ENCODE results near the gene SCAMP4.
A peak's percentile ranks its signal among the peaks of the same experiment; 100 is the strongest.

SCAMP4 gene

GRCh38 chr19:1924320-1924961 is 19.2 kb downstream of the SCAMP4 start:
- Histone ChIP-seq H2AFZ (ENCODE audit: low read depth, low read length, severe bottlenecking) (no peak overlapping the region), H3K4me2 (ENCODE audit: low read depth, low read length, poor library complexity, severe bottlenecking) (no peak overlapping the region), H3K36me3 (ENCODE audit: low read length) (no peaks in the 10 kb centered on the region), H3K27me3 (ENCODE audit: low read length) (no peaks in the 10 kb centered on the region), H3K9ac (ENCODE audit: low read length) (no peak overlapping the region), H3K79me2 (ENCODE audit: insufficient read depth, low read length) (no peaks in the 10 kb centered on the region), H3K9me3 (ENCODE audit: insufficient read depth, low read length) (no peaks in the 10 kb centered on the region), H3K4me3 (ENCODE audit: insufficient read depth, low read length, poor library complexity, severe bottlenecking) (no peak overlapping the region), H4K20me1 (ENCODE audit: low read depth, low read length) (no peaks in the 10 kb centered on the region), H3F3A (ENCODE audit: insufficient read depth) (no peaks in the 10 kb centered on the region), H3K9me2 (replicated peaks; ENCODE audit: insufficient read depth, low read length) (no peaks in the 10 kb centered on the region), H3K27ac (ENCODE audit: low read depth, low read length) (no peak overlapping the region)
- TF ChIP-seq CTCF (IDR thresholded peaks at IDR 0.05; ENCODE audit: insufficient read depth, low read length, poor library complexity, severe bottlenecking), result no peak

DNA sequence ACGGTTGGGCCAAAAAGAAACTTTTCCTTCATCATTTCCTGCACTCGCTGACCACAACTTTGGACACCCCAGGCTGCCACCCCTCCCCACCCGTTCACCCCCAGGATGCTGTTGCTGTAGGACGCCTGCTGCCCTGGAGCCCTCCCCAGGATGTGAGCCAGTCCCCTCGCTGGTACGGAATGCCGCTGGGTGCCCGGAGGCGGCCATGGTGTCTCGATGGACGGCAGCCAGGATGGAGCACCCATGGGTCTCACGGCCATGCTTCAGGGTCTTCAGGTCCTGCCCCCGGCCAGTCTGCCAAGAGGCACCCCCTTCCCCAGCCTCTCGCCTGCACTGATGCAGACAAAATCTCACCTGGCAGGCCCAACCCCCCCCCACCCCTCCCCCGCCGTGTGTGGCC is 20.3 kb downstream of the SCAMP4 start:
- Histone ChIP-seq H3K4me2 (ENCODE audit: low read depth, low read length, poor library complexity, severe bottlenecking) (no peak overlapping the region), H3K36me3 (ENCODE audit: low read length) (no peaks in the 10 kb centered on the region), H4K20me1 (ENCODE audit: low read depth, low read length) (no peaks in the 10 kb centered on the region), H3K27me3 (ENCODE audit: low read length) (no peaks in the 10 kb centered on the region), H3K9me3 (ENCODE audit: insufficient read depth, low read length) (no peaks in the 10 kb centered on the region), H3F3A (ENCODE audit: insufficient read depth) (no peaks in the 10 kb centered on the region), H3K27ac (ENCODE audit: low read depth, low read length) (no peak overlapping the region), H3K9me2 (replicated peaks; ENCODE audit: insufficient read depth, low read length) (no peaks in the 10 kb centered on the region), H3K79me2 (ENCODE audit: insufficient read depth, low read length) (no peaks in the 10 kb centered on the region), H3K4me3 (ENCODE audit: insufficient read depth, low read length, poor library complexity, severe bottlenecking) (no peak overlapping the region), H2AFZ (ENCODE audit: low read depth, low read length, severe bottlenecking) (no peak overlapping the region), H3K9ac (ENCODE audit: low read length) (no peak overlapping the region)
- TF ChIP-seq EZH2phosphoT487 (conservative IDR thresholded peaks at IDR 0.05; ENCODE audit: low read length) (no peak), CTCF (IDR thresholded peaks at IDR 0.05; ENCODE audit: insufficient read depth, low read length, poor library complexity, severe bottlenecking) (no peak)

DNA sequence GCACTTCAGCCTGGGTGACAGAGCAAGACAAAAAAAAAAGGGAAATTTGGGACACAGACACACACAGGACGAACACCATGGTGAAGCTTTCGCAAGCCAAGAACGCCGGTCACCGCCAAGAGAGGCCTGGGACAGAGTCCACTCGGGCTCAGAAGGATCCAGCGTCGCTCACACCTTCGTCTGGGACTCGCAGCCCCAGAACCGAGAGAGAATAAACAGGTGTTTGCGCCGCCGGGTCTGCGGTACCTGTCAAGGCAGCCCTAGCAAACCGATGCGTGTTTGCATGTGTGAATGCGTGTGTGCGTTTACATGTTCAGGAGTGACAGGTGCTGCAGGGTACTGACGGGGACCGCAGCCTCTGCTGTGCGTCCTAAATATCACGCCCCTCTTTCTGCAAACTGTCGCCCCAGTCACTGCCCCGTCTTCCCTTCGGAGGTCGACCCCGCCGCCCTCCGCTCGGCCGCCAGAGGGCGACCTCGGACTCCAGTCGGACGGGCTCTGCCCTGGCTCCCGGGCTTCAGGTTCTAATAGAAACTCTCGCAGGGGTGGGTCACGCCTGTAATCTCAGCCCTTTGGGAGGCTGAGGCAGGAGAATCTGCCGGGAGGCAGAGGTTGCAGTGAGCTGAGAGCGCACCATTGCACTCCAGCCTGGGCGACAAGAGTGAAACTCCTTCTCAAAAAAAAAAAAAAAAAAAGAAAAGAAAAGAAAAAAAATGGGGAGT is 24.0 kb downstream of the SCAMP4 start:
- Histone ChIP-seq H4K20me1 (ENCODE audit: low read depth, low read length) (no peaks in the 10 kb centered on the region), H3K4me3 (ENCODE audit: insufficient read depth, low read length, poor library complexity, severe bottlenecking) (no peak overlapping the region), H3K36me3 (ENCODE audit: low read length) (no peaks in the 10 kb centered on the region), H3K27ac (ENCODE audit: low read depth, low read length) (no peak overlapping the region), H3K9me2 (replicated peaks; ENCODE audit: insufficient read depth, low read length) (no peaks in the 10 kb centered on the region), H3F3A (ENCODE audit: insufficient read depth) (no peaks in the 10 kb centered on the region), H3K9me3 (ENCODE audit: insufficient read depth, low read length) (no peaks in the 10 kb centered on the region), H3K27me3 (ENCODE audit: low read length) (no peaks in the 10 kb centered on the region), H3K79me2 (ENCODE audit: insufficient read depth, low read length) (no peaks in the 10 kb centered on the region), H2AFZ (ENCODE audit: low read depth, low read length, severe bottlenecking) (no peak overlapping the region), H3K9ac (ENCODE audit: low read length) (no peak overlapping the region), H3K4me2 (ENCODE audit: low read depth, low read length, poor library complexity, severe bottlenecking) (peak overlapping the region; percentile 37)
- TF ChIP-seq CTCF (IDR thresholded peaks at IDR 0.05; ENCODE audit: insufficient read depth, low read length, poor library complexity, severe bottlenecking) (peak; percentile 89), EZH2phosphoT487 (conservative IDR thresholded peaks at IDR 0.05; ENCODE audit: low read length) (no peak)

Data from SU-DHL-6 (cell line).